ENCODE measurements around the gene WDR46. TPM values are rescaled to one million over a fixed set of nuclear protein-coding genes. Genes with fewer than 3 reads are reported as not detected.

Gene WDR46
- total RNA-seq, 1 experiment from 2014 or later, result 90.6 TPM

GRCh38 chr6:33329058-33329457 lies 40.0 kb upstream of the WDR46 start (continued):
- TF ChIP-seq CTCF (IDR thresholded peaks at IDR 0.05 in 2 of 3, conservative IDR thresholded peaks at IDR 0.05 in 1 of 3; ENCODE audit: borderline replicate concordance in 1 of 3, insufficient read depth in 1 of 3, low read depth in 2 of 3, low read length in 2 of 3) (no peak), ZFX (IDR thresholded peaks at IDR 0.05) (no peak), RAD21 (IDR thresholded peaks at IDR 0.05; ENCODE audit: low read depth) (no peak), SRF (IDR thresholded peaks at IDR 0.05; ENCODE audit: low read depth) (no peak), EZH2phosphoT487 (IDR thresholded peaks at IDR 0.05; ENCODE audit: borderline replicate concordance) (no peak), TCF7L2 (IDR thresholded peaks at IDR 0.05; ENCODE audit: borderline replicate concordance, extremely low read depth, insufficient read depth, insufficient read length) (no peak)

- H3K36me3 ChIP-seq (ENCODE audit: control insufficient read depth in 1 of 2, insufficient read depth in 2 of 2, low read length in 2 of 2), result peaks cover 17 to 23% of the 10 kb centered on the region in 2 experiments; a peak in 3 of 4 replicates
- no TSS peak for BruUV-seq (replicated peaks)
- H3K79me2 ChIP-seq (ENCODE audit: insufficient read depth, low read length), result peaks cover 36% of the 10 kb centered on the region
- ATAC-seq (no peak), DNase-seq (ENCODE audit: low read depth, low spot score) (no peak)
- no peak overlapping the region for H3K27ac ChIP-seq (ENCODE audit: low read depth, low read length)
- H3K4me2 ChIP-seq (ENCODE audit: low read length), result peak overlapping the region; percentile 100
- intact Hi-C loops (cut with micrococcal nuclease), result no loop called here
- RAD21 ChIA-PET (ENCODE audit: low non-redundant PET in 1 of 2, low total read pairs in 2 of 2, uncharacterized antibody in 2 of 2, unreplicated experiment in 2 of 2), result no interaction called here
- H2AFZ ChIP-seq (ENCODE audit: low read depth, low read length, poor library complexity, severe bottlenecking), result no peak overlapping the region
- H3K9ac ChIP-seq (ENCODE audit: low read length), result peak overlapping the region; percentile 94
- POLR2A ChIA-PET, result no interaction called here
- no peaks in the 10 kb centered on the region for H4K20me1 ChIP-seq (ENCODE audit: insufficient read depth)
- H3K9me2 ChIP-seq (ENCODE audit: insufficient read depth), result no peaks in the 10 kb centered on the region
- peak overlapping the region; percentile 86 to 92 for H3K4me3 ChIP-seq (replicated peaks in 1 of 2; ENCODE audit: low read depth in 1 of 2, low read length in 2 of 2)
- H3K27me3 ChIP-seq (ENCODE audit: insufficient read depth, low read length), result no peaks in the 10 kb centered on the region
- peaks cover 19 to 49% of the 10 kb centered on the region in 2 experiments for H3K4me1 ChIP-seq (ENCODE audit: control insufficient read depth in 1 of 2, insufficient read depth in 2 of 2, low read length in 2 of 2)
- CTCF ChIA-PET, result no interaction called here
- no peaks in the 10 kb centered on the region for H3K9me3 ChIP-seq (ENCODE audit: control insufficient read depth in 1 of 2, insufficient read depth in 1 of 2, low read depth in 1 of 2, low read length in 2 of 2)
- TF ChIP-seq ATF3 (IDR thresholded peaks at IDR 0.05) (no peak), TCF7L2 (IDR thresholded peaks at IDR 0.05; ENCODE audit: borderline replicate concordance, extremely low read depth, insufficient read depth, insufficient read length) (no peak), ZBTB33 (IDR thresholded peaks at IDR 0.05; ENCODE audit: extremely low read depth, insufficient replicate concordance, low read length) (no peak), FOSL1 (IDR thresholded peaks at IDR 0.05; ENCODE audit: low read depth) (no peak), SRF (IDR thresholded peaks at IDR 0.05; ENCODE audit: low read depth) (no peak), ZNF274 (IDR thresholded peaks at IDR 0.05; ENCODE audit: low read depth, low read length) (no peak), CBX3 (IDR thresholded peaks at IDR 0.05; ENCODE audit: low read depth) (no peak), SP1 (IDR thresholded peaks at IDR 0.05; ENCODE audit: low read depth) (no peak), MAX (IDR thresholded peaks at IDR 0.05) (no peak), YY1 (IDR thresholded peaks at IDR 0.05; ENCODE audit: extremely low read depth, insufficient replicate concordance, low read depth, low read length) (no peak), SIN3A (IDR thresholded peaks at IDR 0.05; ENCODE audit: low read depth) (no peak), REST (IDR thresholded peaks at IDR 0.05; ENCODE audit: low read depth) (no peak), CEBPB (IDR thresholded peaks at IDR 0.05; ENCODE audit: low read depth) (no peak), POLR2AphosphoS5 (IDR thresholded peaks at IDR 0.05; ENCODE audit: low read depth, low read length) (no peak), ZFX (IDR thresholded peaks at IDR 0.05) (no peak)
Observed at GRCh38 chr6:33324125-33324524, 35.1 kb upstream of the WDR46 start.

Measured in HCT116 (cell line).